ENCODE measurements around the gene ABCD3. TPM values are rescaled to one million over a fixed set of nuclear protein-coding genes. Genes with fewer than 3 reads are reported as not detected.

The ABCD3 gene
- total and polyA plus RNA-seq, 2 of the 8 experiments (the other 6 are each of a cell fraction or from before 2014, with no cell fraction given), result 6.6 to 29.4 TPM

DNA sequence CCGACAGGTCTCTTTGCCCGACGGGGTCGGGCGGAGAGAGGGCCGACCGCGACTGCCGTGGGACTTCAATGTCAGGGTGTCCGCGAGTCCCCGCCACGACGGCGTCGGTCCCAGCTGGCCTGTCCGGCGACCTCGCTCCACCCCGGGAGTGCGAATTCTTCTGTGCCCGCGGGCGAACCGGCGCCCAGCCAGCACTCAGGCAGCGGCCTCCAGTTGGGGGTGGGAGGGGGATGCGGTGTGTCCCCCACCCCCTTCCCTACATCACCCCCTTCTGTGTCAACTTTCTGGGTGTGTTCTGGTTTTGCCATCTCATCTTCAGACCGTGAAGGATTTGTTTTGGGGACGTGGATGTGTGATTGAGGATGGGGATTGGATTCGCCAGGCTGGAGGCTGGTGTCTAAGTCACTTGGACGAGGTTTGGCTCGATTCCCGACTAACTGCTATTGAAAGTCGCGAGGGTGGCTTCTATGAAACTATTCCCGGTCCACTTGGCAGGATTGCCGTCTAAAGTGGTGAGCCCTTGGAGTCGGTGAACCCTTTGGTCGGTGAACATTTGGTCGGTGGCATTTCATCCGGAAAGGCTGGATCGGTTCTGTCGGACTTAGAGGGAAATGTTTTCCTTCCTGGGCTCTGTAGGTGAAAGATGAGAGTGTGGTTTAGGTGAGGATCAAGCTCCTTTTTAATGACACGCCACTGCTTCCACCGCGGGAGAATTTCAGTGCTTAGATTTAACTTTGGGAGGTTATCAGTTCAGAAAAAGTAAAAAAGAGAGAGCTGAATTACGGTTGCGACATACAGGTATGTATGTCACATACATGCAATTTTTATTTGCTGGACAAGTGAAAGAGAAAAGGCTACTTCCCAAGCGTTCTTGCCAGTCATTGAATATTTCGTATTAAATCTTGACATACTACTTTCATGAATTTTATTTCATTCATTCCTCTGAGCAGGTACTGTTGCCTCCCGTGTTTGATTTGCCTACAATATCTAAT is 771 bp downstream of the ABCD3 start (continued):
- TF ChIP-seq TBP (IDR thresholded peaks at IDR 0.05; ENCODE audit: low read depth, low read length) (no peak), NANOG (IDR thresholded peaks at IDR 0.05; ENCODE audit: insufficient read depth, low read depth, low read length, poor library complexity, severe bottlenecking) (no peak), EZH2 (IDR thresholded peaks at IDR 0.05; ENCODE audit: low read depth, low read length, severe bottlenecking) (peak; percentile 29), CTBP2 (IDR thresholded peaks at IDR 0.05; ENCODE audit: borderline replicate concordance, insufficient read depth, insufficient read length, low read length) (no peak), RBBP5 (IDR thresholded peaks at IDR 0.05; ENCODE audit: borderline replicate concordance, low read depth, low read length) (0 out of 2 replicates have a peak, but pooled peaks have one; percentile 70), KDM4A (IDR thresholded peaks at IDR 0.05; ENCODE audit: low read depth, low read length, severe bottlenecking) (peak; percentile 26), RNF2 (IDR thresholded peaks at IDR 0.05; ENCODE audit: borderline replicate concordance, low read depth, low read length, missing control alignments, poor library complexity, severe bottlenecking) (no peak), KDM1A (IDR thresholded peaks at IDR 0.05; ENCODE audit: borderline replicate concordance, low read length) (no peak), TAF1 (IDR thresholded peaks at IDR 0.05; ENCODE audit: low read depth, low read length) (no peak), HDAC6 (IDR thresholded peaks at IDR 0.05; ENCODE audit: low read depth, low read length) (no peak), YY1 (IDR thresholded peaks at IDR 0.05; ENCODE audit: low read depth, low read length) (no peak), NRF1 (IDR thresholded peaks at IDR 0.05; ENCODE audit: low read depth, low read length) (no peak), EP300 (IDR thresholded peaks at IDR 0.05; ENCODE audit: borderline replicate concordance in 1 of 2, low read depth in 2 of 2, low read length in 2 of 2) (no peak), GABPA (IDR thresholded peaks at IDR 0.05; ENCODE audit: borderline replicate concordance, insufficient read depth, low read length) (no peak), SP2 (IDR thresholded peaks at IDR 0.05; ENCODE audit: low read length) (no peak), TEAD4 (IDR thresholded peaks at IDR 0.05; ENCODE audit: low read depth, low read length) (no peak), EGR1 (IDR thresholded peaks at IDR 0.05; ENCODE audit: borderline replicate concordance, low read depth, low read length) (no peak), RFX5 (IDR thresholded peaks at IDR 0.05; ENCODE audit: borderline replicate concordance, low read depth, low read length) (no peak), POU5F1 (IDR thresholded peaks at IDR 0.05; ENCODE audit: low read depth, low read length) (no peak), POLR2A (IDR thresholded peaks at IDR 0.05; ENCODE audit: control extremely low read depth in 1 of 2, low read depth in 2 of 2, low read length in 2 of 2) (no peak), BRCA1 (IDR thresholded peaks at IDR 0.05; ENCODE audit: low read depth, low read length) (no peak), BACH1 (IDR thresholded peaks at IDR 0.05; ENCODE audit: low read length) (no peak)
- TF ChIP-seq, protein P1, sequence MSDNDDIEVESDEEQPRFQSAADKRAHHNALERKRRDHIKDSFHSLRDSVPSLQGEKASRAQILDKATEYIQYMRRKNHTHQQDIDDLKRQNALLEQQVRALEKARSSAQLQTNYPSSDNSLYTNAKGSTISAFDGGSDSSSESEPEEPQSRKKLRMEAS (IDR thresholded peaks at IDR 0.05), result no peak
